Suprapubic skin (tissue), 4 donors: ENCODE measurements around the gene PGM2L1. TPM values are rescaled to one million over a fixed set of nuclear protein-coding genes. Genes with fewer than 3 reads are reported as not detected.
"Not testable (repeated sequence)": the region's sequence is repeated elsewhere in the genome, so short reads cannot be mapped to it uniquely, and the experiment has no call there.

Experiments used
- DNase-seq, 2 donors: peaks; one replicate each; pipeline ENCODE4 v3.0.0-alpha.2; 2019; ENCODE audit warnings: low spot score in 2 of 2
- H3K27ac ChIP-seq: fragments of 200-600 bp; sonication (generic); one replicate; pipeline ENCODE4 v1.5.1; 2019
- H3K27me3 ChIP-seq: fragments of 200-600 bp; sonication (generic); one replicate; pipeline ENCODE4 v1.5.1; 2019
- H3K36me3 ChIP-seq: fragments of 200-600 bp; sonication (generic); one replicate; pipeline ENCODE4 v1.5.1; 2019
- H3K4me1 ChIP-seq: fragments of 200-600 bp; sonication (generic); one replicate; pipeline ENCODE4 v1.5.1; 2019
- H3K4me3 ChIP-seq: fragments of 200-600 bp; sonication (generic); one replicate; pipeline ENCODE4 v1.5.1; 2019; ENCODE audit warnings: mild to moderate bottlenecking
- H3K9me3 ChIP-seq: fragments of 200-600 bp; sonication (generic); one replicate; pipeline ENCODE4 v1.5.1; 2019
- CTCF ChIP-seq, 2 donors: fragments of 200-600 bp in 1 of 2; fragments of 450-650 bp in 1 of 2; sonication (generic) in 1 of 2; IDR thresholded peaks; one replicate each; pipeline ENCODE4 v1.5.1; 2016 to 2019; ENCODE audit warnings: antibody characterized with exemption in 2 of 2, mild to moderate bottlenecking in 1 of 2, moderate library complexity in 1 of 2
- EP300 ChIP-seq: sonication (generic); formaldehyde crosslinking; IDR thresholded peaks from one replicate; pipeline ENCODE4 v1.6.1; 2017; ENCODE audit warnings: antibody characterized with exemption
- POLR2A ChIP-seq, 2 donors: fragments of 450-650 bp; IDR thresholded peaks; one replicate each; pipeline ENCODE4 v1.6.1; 2017; ENCODE audit warnings: antibody characterized with exemption in 2 of 2, mild to moderate bottlenecking in 2 of 2, moderate library complexity in 2 of 2
- POLR2AphosphoS5 ChIP-seq, 3 donors: sonication (generic); formaldehyde crosslinking; IDR thresholded peaks; one replicate each; pipeline ENCODE4 v1.6.1; 2017; ENCODE audit warnings: antibody characterized with exemption in 3 of 3
- WGBS: methylation state at CpG from one replicate; pipeline ENCODE4 v1.1.5; 2018; 5-methylcytosine and 5-hydroxymethylcytosine counted together
- total RNA-seq, 4 donors: library from RNA; depleted of rRNA; stranded (reverse); fragments of >200 nt; gene quantifications; one replicate each; pipeline ENCODE4 v1.1.0, GENCODE V29; 2016

Gene PGM2L1
- total RNA-seq, 4 donors from 2014 or later, result 0.91 to 3.9 (median 2.0) TPM

GRCh38 chr11:74339619-74340018 is 58.6 kb downstream of the PGM2L1 start:
- DNase-seq, result no peak
- no peaks in the 10 kb centered on the region for H3K4me1 ChIP-seq
- TF ChIP-seq POLR2A (IDR thresholded peaks at IDR 0.05) (no peak), CTCF (IDR thresholded peaks at IDR 0.05) (no peak), POLR2AphosphoS5 (IDR thresholded peaks at IDR 0.05) (no peak)

GRCh38 chr11:74338963-74339362 is 59.3 kb downstream of the PGM2L1 start:
- Histone ChIP-seq H3K36me3 (peaks cover 6% of the 10 kb centered on the region), H3K27ac (no peak overlapping the region), H3K9me3 (no peaks in the 10 kb centered on the region), H3K27me3 (no peaks in the 10 kb centered on the region), H3K4me3 (no peak overlapping the region), H3K4me1 (no peaks in the 10 kb centered on the region)
- DNase-seq, result no peak
- WGBS, result 60% methylated on average over 6 of the region's 6 CpGs
- no peak for TF ChIP-seq POLR2A (IDR thresholded peaks at IDR 0.05)
- TF ChIP-seq CTCF (IDR thresholded peaks at IDR 0.05), result no peak
- TF ChIP-seq POLR2AphosphoS5 (IDR thresholded peaks at IDR 0.05), result no peak
- no peak for TF ChIP-seq EP300

More at GRCh38 chr11:74339619-74340018, 58.6 kb downstream of the PGM2L1 start:
- H3K4me3 ChIP-seq, result no peak overlapping the region
- H3K9me3 ChIP-seq, result no peaks in the 10 kb centered on the region
- peaks cover 6% of the 10 kb centered on the region for H3K36me3 ChIP-seq
- no peaks in the 10 kb centered on the region for H3K27me3 ChIP-seq
- no peak overlapping the region for H3K27ac ChIP-seq

- H3K9me3 ChIP-seq, result no peaks in the 10 kb centered on the region
- 90% methylated on average over 1 of the region's 1 CpG for WGBS
- H3K27ac ChIP-seq, result no peak overlapping the region
- peaks cover 6% of the 10 kb centered on the region for H3K36me3 ChIP-seq
- no peak overlapping the region for H3K4me3 ChIP-seq
- H3K4me1 ChIP-seq, result no peaks in the 10 kb centered on the region
- TF ChIP-seq POLR2A (IDR thresholded peaks at IDR 0.05) (no peak), CTCF (IDR thresholded peaks at IDR 0.05) (no peak), POLR2AphosphoS5 (IDR thresholded peaks at IDR 0.05) (no peak), EP300 (no peak)
- H3K27me3 ChIP-seq, result no peaks in the 10 kb centered on the region
- no peak for DNase-seq
These were observed 65.0 kb downstream of the PGM2L1 start for GRCh38 chr11:74333193-74333592.

GRCh38 chr11:74332291-74332690 is 65.9 kb downstream of the PGM2L1 start:
- no peaks in the 10 kb centered on the region for H3K9me3 ChIP-seq
- TF ChIP-seq POLR2AphosphoS5 (IDR thresholded peaks at IDR 0.05) (no peak), POLR2A (IDR thresholded peaks at IDR 0.05) (no peak), CTCF (IDR thresholded peaks at IDR 0.05) (no peak), EP300 (no peak)
- 98% methylated on average over 1 of the region's 1 CpG for WGBS
- no peaks in the 10 kb centered on the region for H3K4me1 ChIP-seq
- H3K27ac ChIP-seq, result no peak overlapping the region
- DNase-seq, result no peak
- H3K27me3 ChIP-seq, result no peaks in the 10 kb centered on the region
- H3K36me3 ChIP-seq, result no peaks in the 10 kb centered on the region
- H3K4me3 ChIP-seq, result no peak overlapping the region

DNA sequence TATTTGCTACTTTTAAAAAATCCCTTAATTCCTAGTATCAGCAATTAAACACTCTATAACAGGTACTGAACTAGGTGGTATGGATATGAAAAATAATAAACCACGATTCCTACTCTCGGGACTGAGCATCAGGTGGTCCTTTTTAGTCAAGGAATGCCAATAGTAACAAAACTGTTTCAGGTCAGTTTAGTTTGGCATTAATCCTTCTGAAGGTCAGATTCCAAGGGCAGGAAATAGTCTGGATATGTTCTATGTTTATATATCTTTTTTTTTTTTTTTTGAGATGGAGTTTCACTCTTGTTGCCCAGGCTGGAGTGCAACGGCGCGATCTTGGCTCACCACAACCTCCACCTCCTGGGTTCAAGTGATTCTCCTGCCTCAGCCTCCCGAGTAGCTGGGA is 67.2 kb downstream of the PGM2L1 start:
- 93% methylated on average over 6 of the region's 6 CpGs for WGBS
- H3K27me3 ChIP-seq, H3K36me3 ChIP-seq, H3K4me3 ChIP-seq, H3K9me3 ChIP-seq, DNase-seq, H3K27ac ChIP-seq: not testable (repeated sequence)
- peaks cover 11% of the 10 kb centered on the region for H3K4me1 ChIP-seq

DNA sequence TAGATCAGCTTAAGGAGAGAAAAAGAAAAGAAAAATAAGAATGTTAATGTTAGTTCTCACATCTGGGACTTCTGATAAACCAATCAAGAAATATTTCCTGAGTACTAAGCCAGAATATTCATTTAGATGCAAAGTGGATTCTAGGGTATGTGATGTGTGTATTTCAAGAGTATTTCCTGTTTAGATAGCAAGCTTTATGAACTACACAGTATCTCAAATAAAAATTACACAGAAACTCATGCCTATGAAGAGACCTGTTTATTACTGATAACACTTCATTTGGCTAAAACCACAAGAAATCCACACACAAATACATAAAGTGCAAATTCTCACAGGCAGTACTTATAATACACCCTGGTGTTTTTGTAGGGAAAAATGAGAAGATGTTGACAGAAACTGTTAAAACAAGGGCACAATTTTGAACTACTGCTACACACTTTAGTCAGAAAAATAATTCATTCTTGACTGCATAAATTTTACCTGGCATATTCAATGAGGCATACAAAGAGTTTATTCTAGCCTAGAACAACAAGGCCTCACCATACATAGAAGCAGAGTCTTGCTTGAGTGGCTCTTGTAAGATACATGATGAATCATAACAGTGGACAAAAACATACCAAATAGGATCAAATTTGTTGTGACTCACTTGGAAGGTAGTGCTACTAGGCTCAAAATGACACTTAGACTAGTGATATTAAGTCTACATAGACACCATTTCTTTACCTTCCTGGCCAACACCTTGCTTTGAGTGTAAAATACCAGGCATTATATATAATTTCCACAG is 68.0 kb downstream of the PGM2L1 start:
- no peak overlapping the region for H3K4me3 ChIP-seq
- H3K9me3 ChIP-seq, result no peaks in the 10 kb centered on the region
- H3K27ac ChIP-seq, result no peak overlapping the region
- H3K36me3 ChIP-seq, result no peaks in the 10 kb centered on the region
- no peaks in the 10 kb centered on the region for H3K27me3 ChIP-seq
- H3K4me1 ChIP-seq, result peaks cover 18% of the 10 kb centered on the region
- TF ChIP-seq POLR2AphosphoS5 (IDR thresholded peaks at IDR 0.05) (no peak), CTCF (IDR thresholded peaks at IDR 0.05) (no peak), EP300 (no peak), POLR2A (IDR thresholded peaks at IDR 0.05) (no peak)
- DNase-seq, result no peak
